Urinary bladder (tissue), 4 donors: ENCODE measurements around the gene MRPL48. TPM values are rescaled to one million over a fixed set of nuclear protein-coding genes. Genes with fewer than 3 reads are reported as not detected.

ENCODE experiments used
- DNase-seq: peaks from one replicate; pipeline ENCODE4 v3.0.0-alpha.2; 2015; ENCODE audit errors: extremely low spot score
- H3K27ac ChIP-seq: one replicate; pipeline ENCODE4 v1.5.1; 2013; ENCODE audit warnings: low read depth, mild to moderate bottlenecking, moderate library complexity
- H3K36me3 ChIP-seq: one replicate; pipeline ENCODE4 v1.6.1; 2013; ENCODE audit warnings: mild to moderate bottlenecking, moderate library complexity; ENCODE audit not compliant: insufficient read depth
- H3K4me1 ChIP-seq: one replicate; pipeline ENCODE4 v1.6.1; 2013; ENCODE audit warnings: mild to moderate bottlenecking, moderate library complexity; ENCODE audit not compliant: insufficient read depth
- H3K4me3 ChIP-seq: one replicate; pipeline ENCODE4 v1.5.1; 2013; ENCODE audit warnings: low read depth, low read length
- WGBS: extraction: QIAGEN DNeasy Blood & Tissue Kit; methylation state at CpG from one replicate; pipeline ENCODE4 v1.1.7; 2013; 5-methylcytosine and 5-hydroxymethylcytosine counted together
- polyA plus RNA-seq: library from polyadenylated mRNA; stranded (reverse); fragments of 200-250 nt; gene quantifications from one replicate; pipeline ENCODE4 v1.2.3, GENCODE V29; 2013
- total RNA-seq: library from RNA; depleted of rRNA; stranded (reverse); fragments of >200 nt; gene quantifications from one replicate; pipeline ENCODE4 v1.2.3, GENCODE V29; 2014
- donor health status: healthy with polysubstance abuse.
- donor health status: healthy.

The MRPL48 gene
- total and polyA plus RNA-seq, 2 donors = 22.3 to 33.2 TPM

- Histone ChIP-seq H3K4me1 (no peaks in the 10 kb centered on the region), H3K27ac (no peak overlapping the region), H3K4me3 (no peak overlapping the region), H3K36me3 (no peaks in the 10 kb centered on the region)
- WGBS = 87% methylated on average over 2 of the region's 2 CpGs
- no peak for DNase-seq
Observed at GRCh38 chr11:73833067-73833466, 45.4 kb downstream of the MRPL48 start.

GRCh38 chr11:73838443-73839122 lies 50.9 kb downstream of the MRPL48 start:
- Histone ChIP-seq H3K4me3 (no peak overlapping the region), H3K27ac (no peak overlapping the region), H3K36me3 (peaks cover 1% of the 10 kb centered on the region), H3K4me1 (no peaks in the 10 kb centered on the region)
- 76% methylated on average over 3 of the region's 3 CpGs for WGBS
- no peak for DNase-seq

GRCh38 chr11:73839123-73839457 lies 51.4 kb downstream of the MRPL48 start:
- H3K4me1 ChIP-seq = no peaks in the 10 kb centered on the region
- H3K36me3 ChIP-seq = peaks cover 1% of the 10 kb centered on the region
- no peak for DNase-seq
- no peak overlapping the region for H3K4me3 ChIP-seq
- no peak overlapping the region for H3K27ac ChIP-seq

GRCh38 chr11:73851046-73851764 lies 63.5 kb downstream of the MRPL48 start:
- Histone ChIP-seq H3K27ac (no peak overlapping the region), H3K36me3 (peaks cover 3% of the 10 kb centered on the region), H3K4me1 (no peaks in the 10 kb centered on the region), H3K4me3 (no peak overlapping the region)
- WGBS = 93% methylated on average over 3 of the region's 3 CpGs
- no peak for DNase-seq

GRCh38 chr11:73852049-73852448 lies 64.4 kb downstream of the MRPL48 start:
- H3K27ac ChIP-seq = no peak overlapping the region
- peaks cover 3% of the 10 kb centered on the region for H3K36me3 ChIP-seq
- no peak for DNase-seq
- 90% methylated on average over 3 of the region's 3 CpGs for WGBS
- no peaks in the 10 kb centered on the region for H3K4me1 ChIP-seq
- no peak overlapping the region for H3K4me3 ChIP-seq

- Histone ChIP-seq H3K4me1 (no peaks in the 10 kb centered on the region), H3K36me3 (peaks cover 3% of the 10 kb centered on the region), H3K4me3 (no peak overlapping the region), H3K27ac (no peak overlapping the region)
- WGBS = 76% methylated on average over 1 of the region's 1 CpG
- DNase-seq = no peak
Observed at GRCh38 chr11:73854680-73855079, 67.0 kb downstream of the MRPL48 start.

GRCh38 chr11:73856031-73856567 lies 68.4 kb downstream of the MRPL48 start:
- no peaks in the 10 kb centered on the region for H3K4me1 ChIP-seq
- DNase-seq = no peak
- H3K4me3 ChIP-seq = no peak overlapping the region
- no peak overlapping the region for H3K27ac ChIP-seq
- WGBS = 94% methylated on average over 1 of the region's 1 CpG
- peaks cover 2% of the 10 kb centered on the region for H3K36me3 ChIP-seq

- no peak overlapping the region for H3K27ac ChIP-seq
- H3K36me3 ChIP-seq = no peaks in the 10 kb centered on the region
- no peaks in the 10 kb centered on the region for H3K4me1 ChIP-seq
- H3K4me3 ChIP-seq = no peak overlapping the region
- no peak for DNase-seq
- 97% methylated on average over 2 of the region's 2 CpGs for WGBS
Observed at GRCh38 chr11:73859671-73860070, 72.0 kb downstream of the MRPL48 start.

GRCh38 chr11:73860202-73860601 lies 72.5 kb downstream of the MRPL48 start:
- 59% methylated on average over 2 of the region's 2 CpGs for WGBS
- DNase-seq = no peak
- H3K36me3 ChIP-seq = peaks cover 3% of the 10 kb centered on the region
- no peak overlapping the region for H3K27ac ChIP-seq
- no peak overlapping the region for H3K4me3 ChIP-seq
- no peaks in the 10 kb centered on the region for H3K4me1 ChIP-seq

GRCh38 chr11:73862986-73863385 lies 75.3 kb downstream of the MRPL48 start:
- no peak overlapping the region for H3K27ac ChIP-seq
- WGBS = 77% methylated on average over 4 of the region's 4 CpGs
- H3K4me3 ChIP-seq = no peak overlapping the region
- H3K36me3 ChIP-seq = peaks cover 3% of the 10 kb centered on the region
- H3K4me1 ChIP-seq = no peaks in the 10 kb centered on the region
- DNase-seq = no peak

GRCh38 chr11:73866095-73866579 lies 78.5 kb downstream of the MRPL48 start:
- 51% methylated on average over 5 of the region's 5 CpGs for WGBS
- H3K36me3 ChIP-seq = peaks cover 3% of the 10 kb centered on the region
- no peak for DNase-seq
- no peak overlapping the region for H3K27ac ChIP-seq
- H3K4me1 ChIP-seq = no peaks in the 10 kb centered on the region
- no peak overlapping the region for H3K4me3 ChIP-seq

- Histone ChIP-seq H3K27ac (no peak overlapping the region), H3K4me3 (no peak overlapping the region), H3K36me3 (peaks cover 3% of the 10 kb centered on the region), H3K4me1 (no peaks in the 10 kb centered on the region)
- DNase-seq = no peak
- WGBS = 43% methylated on average over 2 of the region's 2 CpGs
Observed at GRCh38 chr11:73866586-73866996, 78.9 kb downstream of the MRPL48 start.

- Histone ChIP-seq H3K4me1 (no peaks in the 10 kb centered on the region), H3K27ac (no peak overlapping the region), H3K4me3 (no peak overlapping the region), H3K36me3 (peaks cover 3% of the 10 kb centered on the region)
- no peak for DNase-seq
- WGBS = 37% methylated on average over 1 of the region's 1 CpG
Observed at GRCh38 chr11:73869332-73869949, 81.8 kb downstream of the MRPL48 start.

- Histone ChIP-seq H3K27ac (no peak overlapping the region), H3K4me1 (no peaks in the 10 kb centered on the region), H3K36me3 (no peaks in the 10 kb centered on the region), H3K4me3 (no peak overlapping the region)
- WGBS = 85% methylated on average over 3 of the region's 3 CpGs
- DNase-seq = no peak
Observed at GRCh38 chr11:73870261-73870660, 82.6 kb downstream of the MRPL48 start.
